ENCODE measurements around the gene SLC25A42.

- TF ChIP-seq CTCF (IDR thresholded peaks at IDR 0.05; ENCODE audit: poor library complexity) (no peak), EZH2phosphoT487 (IDR thresholded peaks at IDR 0.05; ENCODE audit: low read depth, severe bottlenecking, unreplicated experiment) (no peak)
Measured at GRCh38 chr19:19056636-19057275, 7.0 kb upstream of the SLC25A42 start.
